Left hindlimb (tissue), 1 donor: ENCODE results near the gene UNC13C.

Experiments
- DNase-seq: peaks from one replicate; pipeline ENCODE4 v3.0.0-alpha.2; 2018

Gene UNC13C

GRCh38 chr15:54127574-54127973, 149.3 kb downstream of the UNC13C start:
- DNase-seq, result no peak

GRCh38 chr15:54131410-54131809, 153.2 kb downstream of the UNC13C start:
- no peak for DNase-seq

GRCh38 chr15:54149115-54149531, 170.9 kb downstream of the UNC13C start:
- no peak for DNase-seq

DNA sequence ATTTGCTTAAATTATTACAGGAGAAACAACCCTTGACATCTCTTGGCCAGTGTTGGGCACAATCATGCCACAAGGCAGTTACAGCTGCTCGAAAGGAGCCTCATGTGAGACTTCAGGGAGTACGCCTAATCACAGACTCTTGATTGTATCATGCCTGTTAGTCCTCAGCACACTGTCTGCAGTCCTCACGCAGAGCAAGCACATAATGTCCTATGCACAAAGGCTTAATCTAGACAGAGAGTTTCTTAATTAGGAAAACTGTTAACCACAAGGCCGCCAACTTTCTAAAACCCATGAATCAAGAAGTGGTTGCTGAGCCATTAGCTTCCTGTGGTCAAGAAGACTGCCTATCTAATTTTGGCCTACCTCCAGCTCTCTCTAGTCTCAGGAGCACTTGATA, 172.0 kb downstream of the UNC13C start:
- no peak for DNase-seq

DNA sequence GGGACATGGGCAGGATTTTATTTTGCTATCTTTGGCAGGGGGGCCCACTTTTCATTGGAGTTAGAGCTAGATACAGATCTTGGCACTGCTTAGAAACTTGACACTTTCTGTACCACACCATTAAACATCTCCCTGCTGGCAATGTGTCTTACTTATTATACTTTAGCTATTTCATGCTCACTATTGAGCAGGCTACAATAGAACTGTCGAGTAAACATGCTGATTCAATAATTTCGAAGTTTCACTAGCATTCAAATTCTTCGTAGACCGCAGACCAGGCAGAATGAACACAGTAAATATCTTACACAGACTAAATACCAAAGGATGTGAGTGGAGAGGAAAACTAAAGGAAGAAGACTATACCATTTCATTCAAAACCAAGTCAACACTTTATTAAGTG, 180.8 kb downstream of the UNC13C start:
- no peak for DNase-seq

DNA sequence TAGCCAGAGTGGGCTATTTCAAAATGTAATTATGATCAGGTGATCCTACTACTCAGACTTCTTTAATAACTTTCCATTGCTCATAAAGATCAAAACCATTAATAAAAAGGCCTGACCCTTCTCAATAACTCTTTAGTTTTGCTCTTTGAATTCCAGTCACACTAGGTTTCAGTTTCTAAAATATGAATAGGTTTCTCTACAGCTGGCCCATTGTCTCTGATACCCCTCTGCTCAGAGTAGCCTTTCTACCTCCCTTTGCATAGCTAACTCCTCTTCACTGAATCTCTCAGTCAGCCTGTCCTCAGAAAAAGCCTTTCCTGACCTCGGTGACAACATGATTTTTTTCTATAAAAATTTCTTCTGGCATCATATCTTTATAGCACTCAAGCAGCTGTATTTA, 209.1 kb downstream of the UNC13C start:
- DNase-seq, result no peak

DNA sequence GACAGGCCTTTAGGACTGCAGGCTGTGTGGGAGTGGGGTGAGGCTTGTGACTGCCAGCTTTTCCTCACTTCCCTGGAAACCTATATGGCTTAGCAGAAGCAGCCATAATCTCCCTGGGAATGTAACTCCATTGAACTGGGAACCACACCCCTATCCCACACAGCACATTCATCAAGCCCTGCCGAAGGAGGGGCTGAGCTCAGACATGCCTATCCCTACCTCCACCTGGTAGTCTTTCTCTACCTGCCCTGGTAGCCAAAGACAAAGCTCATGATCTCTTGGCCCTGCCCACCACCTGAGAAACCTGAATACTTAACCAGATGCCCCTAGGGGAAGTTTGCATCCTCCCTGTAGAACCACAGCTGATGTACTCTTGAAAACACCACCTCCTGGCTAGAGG, 219.8 kb downstream of the UNC13C start:
- no peak for DNase-seq

GRCh38 chr15:54206586-54207321, 228.5 kb downstream of the UNC13C start:
- DNase-seq, result no peak

- DNase-seq, result no peak
Observed at GRCh38 chr15:54208786-54209185, 230.5 kb downstream of the UNC13C start.

- no peak for DNase-seq
Observed at GRCh38 chr15:54212635-54213034, 234.4 kb downstream of the UNC13C start.

GRCh38 chr15:54226455-54226854, 248.2 kb downstream of the UNC13C start:
- DNase-seq, result no peak

- no peak for DNase-seq
Observed at GRCh38 chr15:54227569-54227968, 249.3 kb downstream of the UNC13C start.

GRCh38 chr15:54250326-54250725, 272.1 kb downstream of the UNC13C start:
- DNase-seq, result no peak

GRCh38 chr15:54256190-54256589, 277.9 kb downstream of the UNC13C start:
- DNase-seq, result no peak

GRCh38 chr15:54273928-54274327, 295.7 kb downstream of the UNC13C start:
- no peak for DNase-seq

- DNase-seq, result no peak
Observed at GRCh38 chr15:54277834-54278233, 299.6 kb downstream of the UNC13C start.

DNA sequence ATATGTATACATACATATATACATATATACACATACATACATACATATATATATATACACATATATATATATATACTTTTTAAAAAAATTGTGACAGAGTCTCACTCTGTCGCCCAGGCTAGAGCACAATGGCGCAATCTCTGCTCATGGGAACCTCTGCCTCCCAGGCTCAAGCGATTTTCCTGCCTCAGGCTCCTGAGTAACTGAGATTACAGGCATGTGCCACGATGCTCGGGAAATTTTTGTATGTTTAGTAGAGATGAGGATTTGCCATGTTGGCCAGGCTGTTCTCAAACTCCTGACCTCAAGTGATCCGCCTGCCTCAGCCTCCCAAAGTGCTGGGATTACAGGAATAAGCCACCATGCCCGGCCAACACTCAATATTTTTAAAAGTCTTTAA, 302.5 kb downstream of the UNC13C start:
- DNase-seq, result no peak

DNA sequence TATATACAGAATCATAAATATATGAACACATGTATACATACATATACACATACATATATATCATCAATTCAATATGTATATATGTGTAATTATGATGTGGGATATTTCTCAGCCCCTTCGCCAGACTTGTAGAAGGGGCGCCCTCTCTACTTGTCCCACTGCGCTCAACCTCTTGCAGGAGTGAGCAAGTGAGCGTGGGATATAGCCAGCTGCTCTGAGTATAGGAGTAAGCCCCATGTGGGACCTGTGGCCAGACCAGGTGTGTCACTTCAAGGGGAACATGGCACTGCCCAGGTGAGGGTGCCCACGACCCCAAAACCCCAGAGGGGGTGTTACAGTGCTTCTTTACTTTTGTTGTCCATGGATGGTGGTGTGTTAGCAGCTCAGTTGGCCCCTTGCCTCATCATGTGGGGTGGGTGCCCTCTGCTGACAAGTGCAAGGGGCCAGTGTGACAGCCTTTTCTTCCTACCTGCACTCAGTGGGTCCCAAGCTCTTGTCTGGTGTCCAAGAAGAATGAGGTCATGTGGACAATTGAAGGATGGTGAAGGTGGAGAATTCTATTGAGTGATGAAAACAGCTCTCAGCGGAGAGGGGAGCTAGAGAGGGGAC, 304.1 kb downstream of the UNC13C start:
- no peak for DNase-seq

GRCh38 chr15:54288049-54288448, 309.8 kb downstream of the UNC13C start:
- no peak for DNase-seq

DNA sequence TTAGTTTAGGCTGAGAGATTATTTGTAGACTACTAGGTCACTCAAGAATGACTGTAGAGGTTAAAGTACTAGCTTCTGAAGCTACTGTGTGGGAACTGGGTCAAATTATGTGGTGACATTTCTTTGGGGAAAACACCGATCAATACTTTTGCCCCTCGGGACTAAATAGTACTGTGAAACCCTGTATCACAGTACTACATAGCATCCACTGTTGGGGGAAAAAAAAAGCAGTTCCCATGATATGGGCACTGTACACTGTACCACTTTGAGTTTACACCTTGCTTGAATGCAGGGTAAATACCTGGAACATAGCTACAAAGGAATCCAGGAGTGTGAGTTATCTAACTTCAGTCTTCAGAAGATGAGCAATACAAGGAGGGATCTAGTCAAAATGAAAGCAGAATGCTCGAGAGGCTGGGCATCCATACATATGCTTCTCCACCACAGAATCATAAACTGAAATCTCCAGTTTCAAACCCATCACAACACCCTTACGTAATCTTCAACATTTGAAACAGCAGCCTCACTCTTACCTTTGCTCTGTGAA, 311.4 kb downstream of the UNC13C start:
- no peak for DNase-seq

DNA sequence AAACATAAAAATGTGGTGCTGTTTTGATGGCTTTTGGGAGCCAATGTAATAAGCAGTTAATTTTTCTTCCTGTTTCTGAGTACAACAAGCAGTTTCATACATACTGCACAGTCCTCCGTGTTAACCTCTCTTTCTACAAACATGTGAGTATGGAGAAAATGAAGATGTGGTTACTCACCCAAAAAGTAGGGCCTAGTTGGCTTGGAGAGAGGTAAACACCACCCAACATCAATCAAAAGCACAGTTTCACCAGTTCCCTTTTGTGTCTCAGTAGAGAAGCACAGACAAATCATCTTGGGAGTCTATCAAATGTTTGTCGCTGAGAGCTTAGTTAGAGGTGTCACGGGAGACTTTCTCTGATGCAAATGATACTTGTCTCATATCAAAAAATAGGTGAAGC, 320.2 kb downstream of the UNC13C start:
- DNase-seq, result no peak

DNA sequence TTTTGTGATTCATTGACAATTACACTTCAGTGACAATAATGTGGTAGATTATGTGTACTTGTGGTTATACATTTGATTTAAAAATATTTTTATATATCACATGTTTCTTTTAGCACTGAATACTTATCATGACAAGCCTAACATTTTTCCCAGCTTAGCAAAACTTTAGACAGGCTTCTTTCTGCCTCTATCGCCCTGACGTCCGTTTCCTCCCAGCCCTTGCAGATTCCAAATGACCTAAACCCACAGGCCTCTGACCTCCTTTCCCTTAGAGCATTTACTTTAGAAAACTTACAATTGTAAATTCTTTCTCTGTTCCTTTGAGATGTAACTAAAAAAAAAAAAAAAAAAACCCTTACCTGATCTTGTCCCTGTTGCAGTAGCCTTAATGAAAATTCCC, 326.1 kb downstream of the UNC13C start:
- no peak for DNase-seq

DNA sequence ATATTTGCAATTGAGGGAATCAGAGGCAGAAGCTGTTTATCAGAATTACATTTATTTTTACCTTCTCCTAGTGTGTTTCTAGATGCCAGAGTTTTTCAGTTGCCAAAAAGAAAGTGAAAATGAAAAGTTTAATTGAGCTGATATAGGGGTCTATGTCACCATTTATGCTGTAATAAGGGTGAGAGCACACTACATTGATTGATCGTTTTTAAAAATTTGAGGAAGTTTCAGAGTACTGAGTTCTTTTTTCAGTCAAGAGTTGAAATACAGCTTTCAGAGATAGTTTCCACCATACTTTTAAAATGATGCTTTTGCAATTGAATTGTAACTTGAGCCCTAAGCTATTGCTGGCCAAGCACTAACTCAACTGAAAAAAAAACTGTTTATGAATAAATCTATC, 326.9 kb downstream of the UNC13C start:
- no peak for DNase-seq

- no peak for DNase-seq
Observed at GRCh38 chr15:54307252-54307902, 329.1 kb downstream of the UNC13C start.
